Ramos (cell line): ENCODE results near the gene TMEM238L.

Source experiments
- in situ Hi-C: fragments of 300-500 bp; cut with MboI; formaldehyde crosslinking; loops from one replicate; pipeline ENCODE4 v1.14.3; 2022; ENCODE audit warnings: low sequenced_read_pairs; ENCODE audit not compliant: unreplicated experiment

Gene TMEM238L

GRCh38 chr17:10803830-10804475 lies at the start of gene TMEM238L:
Gene TMEM238L, minus strand, starts transcription at chr17:10804099. Its CDS starts 136 bp downstream, at chr17:10803963.
- in situ Hi-C loops = no loop called here

- in situ Hi-C loops = loop anchor here (10.0 kb wide), 1 partner anchor 202 kb away; no protein-coding TSS in a partner anchor
Observed at GRCh38 chr17:10846636-10847035, 42.7 kb upstream of the TMEM238L start.

GRCh38 chr17:10845388-10845751 lies 41.5 kb upstream of the TMEM238L start:
- in situ Hi-C loops = loop anchor here (10.0 kb wide), 1 partner anchor 201 kb away; no protein-coding TSS in a partner anchor

- in situ Hi-C loops = loop anchor here (10.0 kb wide), 1 partner anchor 200 kb away; no protein-coding TSS in a partner anchor
Observed at GRCh38 chr17:10844621-10845387, 40.9 kb upstream of the TMEM238L start.

- in situ Hi-C loops = loop anchor here (10.0 kb wide), 1 partner anchor 199 kb away; no protein-coding TSS in a partner anchor
Observed at GRCh38 chr17:10843811-10844210, 39.9 kb upstream of the TMEM238L start.

GRCh38 chr17:10842658-10843057 lies 38.8 kb upstream of the TMEM238L start:
- in situ Hi-C loops = loop anchor here (10.0 kb wide), 1 partner anchor 198 kb away; no protein-coding TSS in a partner anchor

GRCh38 chr17:10838682-10839081 lies 34.8 kb upstream of the TMEM238L start:
- in situ Hi-C loops = no loop called here

GRCh38 chr17:10837921-10838320 lies 34.0 kb upstream of the TMEM238L start, which contains the start of gene PIRT:
Gene PIRT, minus strand, starts transcription at chr17:10838087. Its CDS starts 12,442 bp downstream, at chr17:10825645.
- in situ Hi-C loops = no loop called here

GRCh38 chr17:10836966-10837590 lies 33.2 kb upstream of the TMEM238L start:
- in situ Hi-C loops = no loop called here

GRCh38 chr17:10836145-10836544 lies 32.2 kb upstream of the TMEM238L start:
- in situ Hi-C loops = no loop called here

- in situ Hi-C loops = no loop called here
Observed at GRCh38 chr17:10831696-10832095, 27.8 kb upstream of the TMEM238L start.

- in situ Hi-C loops = no loop called here
Observed at GRCh38 chr17:10827898-10828552, 24.1 kb upstream of the TMEM238L start.

- in situ Hi-C loops = no loop called here
Observed at GRCh38 chr17:10824874-10825273, 21.0 kb upstream of the TMEM238L start.

GRCh38 chr17:10821770-10822169 lies 17.9 kb upstream of the TMEM238L start:
- in situ Hi-C loops = no loop called here

- in situ Hi-C loops = no loop called here
Observed at GRCh38 chr17:10821054-10821453, 17.2 kb upstream of the TMEM238L start.

GRCh38 chr17:10815319-10815718 lies 11.4 kb upstream of the TMEM238L start:
- in situ Hi-C loops = no loop called here

GRCh38 chr17:10814075-10814474 lies 10.2 kb upstream of the TMEM238L start:
- in situ Hi-C loops = no loop called here

- in situ Hi-C loops = no loop called here
Observed at GRCh38 chr17:10812674-10813073, 8.8 kb upstream of the TMEM238L start.

- in situ Hi-C loops = no loop called here
Observed at GRCh38 chr17:10809605-10810004, 5.7 kb upstream of the TMEM238L start.

- in situ Hi-C loops = no loop called here
Observed at GRCh38 chr17:10807704-10808128, 3.8 kb upstream of the TMEM238L start.
